ENCODE results near the gene EPN1.
A peak's percentile ranks its signal among the peaks of the same experiment; 100 is the strongest.
"Not testable (repeated sequence)": the region's sequence is repeated elsewhere in the genome, so short reads cannot be mapped to it uniquely, and the experiment has no call there.

The EPN1 gene

GRCh38 chr19:55694656-55695491 is 19.8 kb downstream of the EPN1 start:
- DNase-seq: no peak

DNA sequence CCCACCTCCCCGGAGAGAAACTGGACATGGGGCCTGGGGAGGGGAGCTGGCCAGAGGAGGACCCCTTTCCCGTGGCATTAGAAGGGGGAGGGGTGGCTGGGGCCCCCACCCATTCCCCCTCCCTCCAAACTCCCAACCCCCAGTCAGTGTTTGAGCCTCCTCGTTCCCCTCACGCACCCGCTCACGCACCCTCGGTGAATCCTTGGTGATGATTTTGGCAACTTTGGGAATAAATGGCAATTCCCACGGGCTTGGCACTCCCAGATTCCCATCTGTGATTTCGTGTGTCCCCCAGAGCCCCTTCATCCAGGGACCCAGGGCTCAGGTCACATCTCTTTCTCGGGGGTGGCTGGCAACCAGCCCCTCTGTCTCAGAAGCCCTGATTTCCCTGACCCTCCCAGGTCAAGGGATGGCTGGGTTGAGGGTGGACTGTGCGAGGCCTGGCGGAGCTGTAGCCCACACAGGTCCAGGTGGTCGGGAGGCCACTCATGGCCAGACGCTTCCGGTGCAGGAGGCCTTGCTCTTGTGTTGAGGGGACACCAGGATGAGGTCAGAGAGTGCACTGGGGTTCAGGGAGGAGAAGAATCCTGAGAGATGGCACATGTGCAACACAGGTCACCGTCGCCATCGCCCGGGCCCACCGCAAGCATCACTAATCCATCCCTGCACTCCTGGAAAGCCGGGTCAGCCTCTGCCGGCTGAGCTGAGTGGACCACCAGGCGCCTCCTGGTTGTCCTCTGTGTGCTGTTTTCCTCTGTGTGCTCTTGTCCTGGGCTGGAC is 20.7 kb downstream of the EPN1 start:
- no peak for DNase-seq

DNA sequence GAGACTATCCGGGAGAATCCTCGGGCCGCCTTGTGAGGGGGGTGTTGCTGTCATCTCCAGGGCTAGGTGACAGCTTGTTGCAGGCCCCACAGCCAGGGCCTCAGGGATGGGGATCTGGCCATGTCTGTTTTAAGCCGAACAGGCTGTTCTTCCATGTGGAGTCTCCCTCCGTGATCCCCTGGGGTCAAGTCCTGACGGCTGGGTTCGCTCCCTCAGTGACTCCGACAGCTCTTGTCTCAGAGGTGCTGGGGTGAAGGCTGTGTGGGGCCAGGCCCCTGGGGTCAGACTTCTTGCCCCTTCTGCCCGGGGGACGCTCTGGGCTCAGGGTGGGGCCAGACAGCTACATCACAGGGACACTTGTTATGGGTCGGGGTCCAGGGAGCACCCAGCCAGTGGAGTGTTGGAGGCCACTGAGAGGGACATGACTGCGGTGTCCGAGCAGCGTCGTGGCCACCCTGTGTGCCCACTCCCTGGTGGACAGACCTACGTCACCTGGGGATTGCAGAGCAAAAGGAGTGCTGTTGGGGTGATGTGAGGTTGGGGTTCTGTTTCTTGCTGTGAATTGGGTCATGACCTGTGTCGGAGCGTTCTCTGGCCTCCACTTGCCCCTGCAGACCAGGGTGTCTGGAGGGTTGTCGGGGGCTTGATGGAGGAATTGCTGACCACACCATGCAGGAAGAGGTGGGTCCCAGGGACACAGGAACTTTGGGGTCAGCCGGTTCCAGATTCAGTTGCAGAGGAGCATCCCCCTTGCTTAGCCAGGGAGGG is 21.5 kb downstream of the EPN1 start:
- no peak for DNase-seq

GRCh38 chr19:55697069-55697440 is 22.0 kb downstream of the EPN1 start:
- no peak for DNase-seq

DNA sequence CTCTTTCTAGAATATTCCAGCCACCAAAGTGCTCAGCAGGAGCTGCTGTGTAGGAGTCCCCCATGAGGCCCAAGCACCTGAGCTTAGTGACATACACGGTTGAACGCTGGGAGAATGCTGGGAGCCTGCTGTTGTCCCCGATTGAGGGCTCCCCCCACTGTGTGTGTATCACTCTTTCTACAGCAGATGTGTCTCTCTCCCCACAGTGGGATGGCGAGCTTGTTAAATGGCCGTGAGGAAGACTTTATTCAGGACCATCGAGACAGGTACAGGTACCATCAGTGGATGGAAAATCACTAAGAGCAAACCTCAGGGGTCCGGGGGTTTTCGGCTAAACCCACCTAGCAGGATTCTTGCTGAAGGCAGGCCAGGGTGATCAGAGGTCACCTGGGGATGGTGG is 22.7 kb downstream of the EPN1 start:
- DNase-seq: no peak

- DNase-seq: no peak
Observed at GRCh38 chr19:55698256-55698655, 23.2 kb downstream of the EPN1 start.

GRCh38 chr19:55699221-55699620 is 24.2 kb downstream of the EPN1 start:
- no peak for DNase-seq

- DNase-seq: no peak
Observed at GRCh38 chr19:55700813-55701212, 25.8 kb downstream of the EPN1 start.

GRCh38 chr19:55702131-55702627 is 27.2 kb downstream of the EPN1 start:
- no peak for DNase-seq

GRCh38 chr19:55703790-55704215 is 28.8 kb downstream of the EPN1 start:
- DNase-seq: peak; percentile 12

GRCh38 chr19:55704494-55705245 is 29.6 kb downstream of the EPN1 start:
- DNase-seq: no peak

DNA sequence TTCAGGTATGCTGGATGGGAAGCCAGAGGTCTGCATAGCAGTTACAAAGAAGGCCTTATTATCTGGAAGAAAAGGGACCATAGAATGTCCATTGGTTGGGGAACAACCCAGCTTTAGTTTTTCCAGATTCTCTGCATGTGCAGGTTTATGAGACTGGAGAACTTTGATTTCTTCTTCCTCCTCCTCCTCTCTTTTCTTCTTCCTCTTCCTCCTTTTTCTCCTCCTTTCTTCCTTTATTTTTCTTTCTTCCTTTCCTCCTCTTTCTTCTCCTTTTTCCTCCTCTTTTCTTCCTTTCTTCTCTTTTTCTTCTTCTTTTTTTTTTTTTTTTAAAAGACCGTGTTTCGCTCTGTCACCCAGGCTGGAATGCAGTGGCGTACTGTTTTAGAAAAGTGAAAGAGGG is 30.9 kb downstream of the EPN1 start:
- no peak for DNase-seq

GRCh38 chr19:55711719-55712118 is 36.7 kb downstream of the EPN1 start:
- no peak for DNase-seq

DNA sequence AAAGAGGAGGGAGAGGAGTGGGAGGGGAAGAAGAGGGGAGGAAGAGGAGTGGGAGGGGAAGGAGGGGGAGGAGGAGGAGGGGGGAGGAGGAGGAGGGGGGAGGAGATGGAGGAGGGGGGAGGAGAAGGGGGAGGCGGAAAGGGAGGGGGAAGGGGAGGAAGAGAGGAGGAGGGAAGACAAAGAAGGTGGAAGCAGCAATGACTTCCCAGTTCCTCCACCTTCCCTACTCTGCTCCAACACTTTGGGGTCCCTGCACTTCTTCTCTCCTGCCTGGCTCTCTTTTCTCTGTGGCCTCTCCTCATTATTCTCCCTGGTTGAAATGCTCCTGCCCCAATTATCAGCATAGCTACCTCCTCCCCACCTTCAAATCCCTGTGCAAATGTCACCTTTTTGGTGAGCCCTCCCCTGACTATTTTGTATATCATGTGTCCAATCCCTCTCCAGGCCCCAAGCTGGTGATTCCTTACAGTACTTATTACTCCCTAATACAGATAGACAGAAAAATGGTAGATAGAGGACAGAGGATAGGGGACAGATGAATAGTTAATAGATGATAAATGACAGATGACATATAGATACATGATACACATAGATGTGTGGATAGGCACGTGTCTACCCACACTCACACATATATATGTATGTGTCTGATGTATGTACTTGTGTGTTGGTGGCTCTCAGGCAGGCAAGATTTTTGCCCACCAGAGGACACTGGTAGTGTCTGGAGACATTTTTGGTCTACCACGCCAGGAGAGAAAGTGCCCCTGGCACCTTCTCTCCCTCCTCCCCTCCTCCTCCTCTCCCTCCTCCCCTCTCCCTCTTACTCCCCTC is 38.0 kb downstream of the EPN1 start:
- no peak for DNase-seq

DNA sequence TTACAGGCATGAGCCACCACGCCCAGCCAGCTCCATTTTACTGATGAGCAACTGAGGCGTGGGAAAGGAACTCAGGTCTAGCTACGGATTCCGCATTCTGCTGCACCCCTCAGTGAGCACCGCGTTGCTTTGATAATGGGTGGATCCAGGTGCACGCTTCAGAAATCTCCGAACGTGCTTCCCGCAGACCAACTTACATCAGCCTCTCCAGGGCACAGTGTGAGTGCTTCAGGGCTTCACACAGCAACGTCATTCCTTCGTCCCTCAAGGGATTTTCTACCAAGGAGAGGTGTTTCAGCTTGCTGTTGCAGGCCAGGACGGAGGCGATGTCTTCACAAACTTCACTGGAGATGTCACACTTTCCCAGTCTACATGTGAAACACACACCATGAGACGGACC is 41.5 kb downstream of the EPN1 start:
- no peak for DNase-seq

GRCh38 chr19:55717251-55717650 is 42.2 kb downstream of the EPN1 start:
- no peak for DNase-seq

GRCh38 chr19:55717879-55718711 is 43.1 kb downstream of the EPN1 start:
- not testable (repeated sequence) for DNase-seq

DNA sequence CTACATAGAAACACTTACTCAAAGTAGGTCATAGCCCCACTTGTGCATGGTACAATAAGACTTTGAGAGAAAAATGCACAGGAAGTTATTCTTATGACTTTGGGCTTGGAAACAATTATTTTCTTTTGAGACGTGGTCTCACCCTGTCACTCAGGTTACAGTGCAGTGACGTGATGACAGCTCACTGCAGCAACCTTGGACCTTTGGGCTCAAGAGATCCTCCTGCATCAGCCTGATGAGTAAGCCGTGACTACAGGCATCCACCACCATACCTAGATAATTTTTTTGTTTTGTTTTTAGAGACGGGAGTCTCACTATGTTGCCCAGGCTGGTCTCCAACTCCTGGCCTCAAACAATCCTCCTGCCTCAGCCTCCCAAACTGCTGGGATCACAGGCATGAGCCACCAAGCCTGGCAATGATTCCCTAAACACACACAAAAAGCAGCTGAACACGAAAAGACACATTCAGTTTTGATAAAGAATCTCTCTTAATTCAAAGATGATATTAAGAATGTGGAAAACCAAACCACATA is 45.3 kb downstream of the EPN1 start:
- no peak for DNase-seq

DNA sequence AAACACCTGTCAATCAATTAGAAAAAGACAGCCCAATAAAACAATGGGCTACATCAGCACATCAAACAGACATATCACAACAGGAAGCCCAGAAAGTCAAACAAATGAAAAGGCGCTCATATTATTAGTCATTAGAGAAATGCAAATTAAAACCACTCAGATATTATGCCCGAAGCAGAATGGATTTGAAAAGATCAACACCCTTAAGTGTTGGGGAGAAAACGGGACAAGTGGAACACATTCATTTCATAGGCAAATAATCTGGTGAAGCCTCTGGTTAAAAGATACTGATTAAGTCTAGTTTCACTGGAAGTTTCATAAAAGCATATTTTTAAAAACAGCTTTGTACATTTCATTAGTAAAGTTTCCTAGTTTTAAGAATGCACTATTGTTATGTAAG is 45.8 kb downstream of the EPN1 start:
- no peak for DNase-seq

GRCh38 chr19:55723491-55723890 is 48.5 kb downstream of the EPN1 start:
- DNase-seq: no peak
